ENCODE results near the gene HOXB5. TPM values are rescaled to one million over a fixed set of nuclear protein-coding genes. Genes with fewer than 3 reads are reported as not detected.

The HOXB5 gene
- total RNA-seq, 2 experiments from 2014 or later: not detected

GRCh38 chr17:48615047-48615962 is 21.7 kb upstream of the HOXB5 start, which contains the start of gene HOXB8:
Gene HOXB8 (minus strand): TSS chr17:48615292. CDS start chr17:48614704, 588 bp downstream.
- Mint-ChIP-seq H3K4me1 (ENCODE audit: low read depth) (peaks cover 71% of the 10 kb centered on the region), H3K36me3 (ENCODE audit: low read depth) (no peaks in the 10 kb centered on the region), H3K27me3 (peaks cover 97% of the 10 kb centered on the region), H3K9me3 (no peaks in the 10 kb centered on the region), H3K27ac (peak within 1 kb of the TSS; percentile 36), H3K4me3 (peak within 1 kb of the TSS; percentile 56)
- intact Hi-C loops (cut with DNase I, micrococcal nuclease): loop anchor here (5.0 to 10.0 kb wide), 3 partner anchors 723 to 838 kb away; partner anchors contain the start of gene SCRN2 (in 1 of the 2)
- H3K4me1 ChIP-seq (ENCODE audit: insufficient read depth, low read length): peaks cover 70% of the 10 kb centered on the region
- peak within 1 kb of the TSS; percentile 10 for H3K4me3 ChIP-seq (ENCODE audit: low read length)
- TF ChIP-seq CTCF (IDR thresholded peaks at IDR 0.05): no peak
- no peak within 1 kb of the TSS for H3K27ac ChIP-seq (ENCODE audit: low read depth in 1 of 2, low read length in 2 of 2)
- POLR2A ChIA-PET: interaction anchor here (0.8 to 2.3 kb wide), 2 partner anchors 10 to 568 kb away, joined by 3 to 10 read pairs; partner anchors contain the start of gene HOXB9
- ATAC-seq (ENCODE audit: poor library complexity): no peak
- no peak for DNase-seq
- peaks cover 88 to 95% of the 10 kb centered on the region in 2 experiments for H3K27me3 ChIP-seq (ENCODE audit: control insufficient read depth in 1 of 2, insufficient read depth in 2 of 2, low read length in 2 of 2)
- H3K36me3 ChIP-seq (ENCODE audit: insufficient read depth, low read length): no peaks in the 10 kb centered on the region
- peaks cover 0 to 25% of the 10 kb centered on the region in 2 experiments for H3K9me3 ChIP-seq (ENCODE audit: control insufficient read depth in 1 of 2, insufficient read depth in 1 of 2, low read length in 2 of 2)
- CTCF ChIA-PET: interaction anchor here (1.2 to 2.7 kb wide), 3 partner anchors 21 to 158 kb away, joined by 3 to 19 read pairs (median 4); partner anchors contain the start of gene HOXB5

- intact Hi-C loops (cut with DNase I, micrococcal nuclease): loop anchor here in 1 of 2 experiments (5.0 to 10.0 kb wide), 2 partner anchors 277 to 769 kb away; partner anchors contain the start of gene SCRN2
- H3K4me1 ChIP-seq (ENCODE audit: insufficient read depth, low read length): peaks cover 74% of the 10 kb centered on the region
Measured at GRCh38 chr17:48613862-48614694, 20.5 kb upstream of the HOXB5 start.

More at GRCh38 chr17:48613862-48614694, 20.5 kb upstream of the HOXB5 start:
- Mint-ChIP-seq H3K4me1 (ENCODE audit: low read depth) (peaks cover 71% of the 10 kb centered on the region), H3K36me3 (ENCODE audit: low read depth) (no peaks in the 10 kb centered on the region), H3K9me3 (no peaks in the 10 kb centered on the region), H3K4me3 (peak overlapping the region; percentile 82), H3K27ac (peak overlapping the region; percentile 36), H3K27me3 (peaks cover 94% of the 10 kb centered on the region)
- peak overlapping the region; percentile 10 for H3K4me3 ChIP-seq (ENCODE audit: low read length)
- peaks cover 0 to 21% of the 10 kb centered on the region in 2 experiments for H3K9me3 ChIP-seq (ENCODE audit: control insufficient read depth in 1 of 2, insufficient read depth in 1 of 2, low read length in 2 of 2)
- peaks cover 88 to 95% of the 10 kb centered on the region in 2 experiments for H3K27me3 ChIP-seq (ENCODE audit: control insufficient read depth in 1 of 2, insufficient read depth in 2 of 2, low read length in 2 of 2)
- ChIA-PET POLR2A (interaction anchor here (0.8 to 2.3 kb wide), 5 partner anchors 11 to 567 kb away, joined by 3 to 10 read pairs (median 3); partner anchors contain the start of gene HOXB9), CTCF (interaction anchor here (1.2 to 2.7 kb wide), 4 partner anchors 10 to 21 kb away, joined by 3 to 19 read pairs (median 4); partner anchors contain the start of gene HOXB5)
- H3K36me3 ChIP-seq (ENCODE audit: insufficient read depth, low read length): no peaks in the 10 kb centered on the region
- peak in 4 of 14 experiments; percentile 29 to 68 (median 54) for DNase-seq
- no peak overlapping the region for H3K27ac ChIP-seq (ENCODE audit: low read depth in 1 of 2, low read length in 2 of 2)
- ATAC-seq (ENCODE audit: poor library complexity): peak; percentile 27
- TF ChIP-seq CTCF (IDR thresholded peaks at IDR 0.05): no peak

Data from CD4-positive, alpha-beta T cell (primary cell).